Placental pericyte (primary cell): ENCODE data around the gene EMX1. TPM values are rescaled to one million over a fixed set of nuclear protein-coding genes. Genes with fewer than 3 reads are reported as not detected.

Experiments used
- total RNA-seq: library from RNA; depleted of rRNA; stranded (reverse); fragments of >200 nt; gene quantifications from 2 replicates; pipeline ENCODE4 v1.2.3, GENCODE V29; 2012

The EMX1 gene
- not detected in 2 replicates for total RNA-seq

GRCh38 chr2:72917138-72917876, at the start of gene EMX1:
TSS of gene EMX1 (plus strand) at chr2:72917519. CDS start at chr2:72917853, 334 bp downstream.

DNA sequence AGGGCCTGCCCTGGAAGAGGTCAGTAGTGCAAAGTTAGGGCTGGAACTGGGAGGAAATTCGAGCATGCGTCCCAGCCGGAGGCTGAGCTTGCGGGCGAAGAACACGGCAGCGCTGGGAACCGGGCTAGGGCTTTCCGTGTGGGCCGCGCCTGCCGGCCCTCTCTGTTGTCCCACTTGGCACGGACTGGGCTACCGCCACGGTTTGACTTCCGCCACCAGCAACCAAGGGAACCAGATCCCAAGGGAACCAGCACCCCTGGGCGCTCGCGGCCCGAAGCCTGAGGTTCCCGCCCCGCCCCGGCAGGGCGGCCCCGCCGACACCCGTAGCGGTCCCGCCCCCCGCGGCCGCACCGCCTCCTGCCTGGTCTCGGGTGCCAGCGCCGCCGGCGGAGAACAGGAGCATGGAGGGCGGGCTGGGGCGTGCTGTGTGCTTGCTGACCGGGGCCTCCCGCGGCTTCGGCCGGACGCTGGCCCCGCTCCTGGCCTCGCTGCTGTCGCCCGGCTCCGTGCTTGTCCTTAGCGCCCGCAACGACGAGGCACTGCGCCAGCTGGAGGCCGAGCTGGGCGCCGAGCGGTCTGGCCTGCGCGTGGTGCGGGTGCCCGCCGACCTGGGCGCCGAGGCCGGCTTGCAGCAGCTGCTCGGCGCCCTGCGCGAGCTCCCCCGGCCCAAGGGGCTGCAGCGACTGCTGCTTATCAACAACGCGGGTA, 30.1 kb upstream of the EMX1 start, which contains the start of gene SPR:
Gene SPR, plus strand, starts transcription at position 377 of the 708 bp plus-strand sequence. Its CDS starts 25 bp downstream, at position 402.

Other genes with a start within 250 kb of the EMX1 start
- gene EXOC6B, start 91.5 kb upstream of the EMX1 start, total RNA-seq = 31.5 and 42.0 TPM in 2 replicates
- gene SPR, start 30.1 kb upstream of the EMX1 start, total RNA-seq = 15.7 and 16.2 TPM in 2 replicates
- gene SFXN5, start 154.2 kb downstream of the EMX1 start, total RNA-seq = 9.6 and 18.8 TPM in 2 replicates
- 25.6 and 51.0 TPM in 2 replicates for gene RAB11FIP5, start 195.4 kb downstream of the EMX1 start, total RNA-seq